Lower lobe of right lung (tissue), 2 donors: Measurements from ENCODE around the gene UBA7. TPM values are rescaled to one million over a fixed set of nuclear protein-coding genes. Genes with fewer than 3 reads are reported as not detected.

Experiments
- ATAC-seq, 2 donors: fragments of 200-7000 bp; cut with Tn5 transposase; one replicate each; pipeline ENCODE4 v1.9.1; 2020 to 2022; ENCODE audit warnings: mild to moderate bottlenecking in 2 of 2, moderate library complexity in 2 of 2
- DNase-seq: peaks from one replicate; pipeline ENCODE4 v3.0.0-alpha.2; 2020
- H3K27ac ChIP-seq: fragments of 200-600 bp; one replicate; pipeline ENCODE4 v1.8.0; 2022
- H3K27me3 ChIP-seq: fragments of 200-600 bp; one replicate; pipeline ENCODE4 v1.8.0; 2022; ENCODE audit warnings: low read depth
- H3K36me3 ChIP-seq: fragments of 200-600 bp; one replicate; pipeline ENCODE4 v1.8.0; 2022; ENCODE audit warnings: mild to moderate bottlenecking
- H3K4me1 ChIP-seq: fragments of 200-600 bp; one replicate; pipeline ENCODE4 v1.8.0; 2022
- H3K4me3 ChIP-seq: fragments of 200-600 bp; one replicate; pipeline ENCODE4 v1.8.0; 2022; ENCODE audit warnings: mild to moderate bottlenecking
- H3K9me3 ChIP-seq: fragments of 200-600 bp; one replicate; pipeline ENCODE4 v1.8.0; 2022
- CTCF ChIP-seq: fragments of 200-600 bp; IDR thresholded peaks from one replicate; pipeline ENCODE4 v1.8.0; 2022; ENCODE audit warnings: antibody characterized with exemption, mild to moderate bottlenecking
- intact Hi-C: fragments of 100-400 bp; cut with DNase I; formaldehyde crosslinking; loops from one replicate; pipeline ENCODE4 v1.11.0; 2022
- microRNA-seq: library from miRNA; unstranded; fragments of <30 nt; microRNA quantifications from one replicate; pipeline ENCODE4 v1.2.0, GENCODE V29; 2020; ENCODE audit warnings: borderline number of aligned reads
- total RNA-seq: library from RNA; stranded (reverse); fragmentation: NEBNext Ultra II Directional; extraction: Animal tissue kit (Norgen Biotek cat#: 25700); gene quantifications from one replicate; pipeline ENCODE4 v1.2.1, GENCODE V29; 2021
- donor health status: DM: no; HTN: yes; CAD: no; lungs with severe emphysema.

Gene UBA7
- total RNA-seq, 1 donor from 2014 or later, result 128 TPM

- no peak for ATAC-seq
Observed at GRCh38 chr3:49761661-49762060, 52.1 kb downstream of the UBA7 start.

GRCh38 chr3:49759226-49759625 lies 54.5 kb downstream of the UBA7 start:
- intact Hi-C loops, result no loop called here

More at GRCh38 chr3:49761661-49762060, 52.1 kb downstream of the UBA7 start:
- Histone ChIP-seq H3K9me3 (no peaks in the 10 kb centered on the region), H3K4me3 (no peak overlapping the region), H3K36me3 (peaks cover 8% of the 10 kb centered on the region), H3K27ac (no peak overlapping the region), H3K27me3 (no peaks in the 10 kb centered on the region), H3K4me1 (peaks cover 9% of the 10 kb centered on the region)
- intact Hi-C loops, result no loop called here
- DNase-seq, result no peak
- no peak for TF ChIP-seq CTCF

GRCh38 chr3:49757197-49757596 lies 56.6 kb downstream of the UBA7 start:
- H3K9me3 ChIP-seq, result no peaks in the 10 kb centered on the region
- no peak for TF ChIP-seq CTCF
- no peak overlapping the region for H3K4me3 ChIP-seq
- no peak overlapping the region for H3K27ac ChIP-seq
- no peaks in the 10 kb centered on the region for H3K27me3 ChIP-seq
- peaks cover 19% of the 10 kb centered on the region for H3K4me1 ChIP-seq
- H3K36me3 ChIP-seq, result no peaks in the 10 kb centered on the region
- intact Hi-C loops, result no loop called here
- no peak for ATAC-seq
- no peak for DNase-seq

More at GRCh38 chr3:49759226-49759625, 54.5 kb downstream of the UBA7 start:
- H3K9me3 ChIP-seq, result no peaks in the 10 kb centered on the region
- H3K27me3 ChIP-seq, result no peaks in the 10 kb centered on the region
- no peak overlapping the region for H3K4me3 ChIP-seq
- ATAC-seq (no peak), DNase-seq (no peak)
- H3K27ac ChIP-seq, result no peak overlapping the region
- no peak for TF ChIP-seq CTCF
- H3K36me3 ChIP-seq, result peaks cover 5% of the 10 kb centered on the region
- peaks cover 14% of the 10 kb centered on the region for H3K4me1 ChIP-seq

GRCh38 chr3:49756036-49756435 lies 57.7 kb downstream of the UBA7 start:
- intact Hi-C loops, result no loop called here
- Histone ChIP-seq H3K4me1 (peaks cover 19% of the 10 kb centered on the region), H3K9me3 (no peaks in the 10 kb centered on the region), H3K27ac (no peak overlapping the region), H3K27me3 (no peaks in the 10 kb centered on the region), H3K36me3 (no peaks in the 10 kb centered on the region), H3K4me3 (no peak overlapping the region)
- no peak for DNase-seq
- no peak for ATAC-seq
- no peak for TF ChIP-seq CTCF

Small RNA genes lying within 50 kb of the gene (microRNA-seq; reads per million reads assigned to microRNA genes)
- not detected for gene MIR5193

Other genes starting within 250 kb of the UBA7 start
- 83.4 TPM for gene APEH, start 139.6 kb downstream of the UBA7 start, total RNA-seq
- 17.5 TPM for gene MST1, start 124.5 kb downstream of the UBA7 start, total RNA-seq
- 42.9 TPM for gene RNF123, start 124.4 kb downstream of the UBA7 start, total RNA-seq
- not detected for gene AMIGO3, start 94.3 kb downstream of the UBA7 start, total RNA-seq
- gene GMPPB, start 90.0 kb downstream of the UBA7 start, total RNA-seq, result 27.3 TPM
- gene IP6K1, start 27.4 kb downstream of the UBA7 start, total RNA-seq, result 37.5 TPM
- gene CDHR4, start 14.1 kb downstream of the UBA7 start, total RNA-seq, result 9.6 TPM
- gene INKA1, start 10.7 kb downstream of the UBA7 start, total RNA-seq, result 5.3 TPM
- 3.0 TPM for gene TRAIP, start 42.6 kb upstream of the UBA7 start, total RNA-seq
- gene CAMKV, start 56.0 kb upstream of the UBA7 start, total RNA-seq, result not detected
- gene MST1R, start 89.9 kb upstream of the UBA7 start, total RNA-seq, result 27.3 TPM
- 9.7 TPM for gene MON1A, start 115.9 kb upstream of the UBA7 start, total RNA-seq
- gene RBM6, start 126.2 kb upstream of the UBA7 start, total RNA-seq, result 101 TPM